Brain pericyte (primary cell): ENCODE measurements around the gene NLGN3.
A peak's percentile ranks its signal among the peaks of the same experiment; 100 is the strongest.
"Not testable (repeated sequence)": the region's sequence is repeated elsewhere in the genome, so short reads cannot be mapped to it uniquely, and the experiment has no call there.

Source experiments
- DNase-seq: peaks from one replicate; pipeline ENCODE4 v3.0.0-alpha.2; 2012; ENCODE audit warnings: low read depth, low spot score

Gene NLGN3

GRCh38 chrX:71169586-71169985 is 24.9 kb downstream of the NLGN3 start:
- DNase-seq = no peak

DNA sequence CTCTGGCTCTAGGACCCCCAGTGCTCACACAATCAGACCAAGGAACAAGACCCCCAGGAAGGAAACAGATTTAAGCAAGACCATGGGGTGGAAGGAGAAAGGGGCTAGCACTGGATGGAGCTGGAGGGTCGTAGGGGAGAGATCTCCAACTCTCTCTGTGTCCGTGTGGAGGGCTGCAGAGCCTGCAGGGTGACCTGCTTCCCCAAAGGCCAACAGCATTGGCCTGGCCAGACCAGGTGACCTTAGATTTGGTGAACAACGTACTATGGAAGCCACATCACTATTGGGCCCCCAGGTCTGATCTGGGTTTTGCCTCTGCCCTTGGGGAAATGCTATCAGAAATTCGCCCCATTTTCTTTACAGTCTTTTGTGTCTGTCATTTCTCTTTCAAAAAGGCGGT is 26.0 kb downstream of the NLGN3 start:
- DNase-seq = no peak

- DNase-seq = no peak
Measured at GRCh38 chrX:71171110-71171801, 26.6 kb downstream of the NLGN3 start.

DNA sequence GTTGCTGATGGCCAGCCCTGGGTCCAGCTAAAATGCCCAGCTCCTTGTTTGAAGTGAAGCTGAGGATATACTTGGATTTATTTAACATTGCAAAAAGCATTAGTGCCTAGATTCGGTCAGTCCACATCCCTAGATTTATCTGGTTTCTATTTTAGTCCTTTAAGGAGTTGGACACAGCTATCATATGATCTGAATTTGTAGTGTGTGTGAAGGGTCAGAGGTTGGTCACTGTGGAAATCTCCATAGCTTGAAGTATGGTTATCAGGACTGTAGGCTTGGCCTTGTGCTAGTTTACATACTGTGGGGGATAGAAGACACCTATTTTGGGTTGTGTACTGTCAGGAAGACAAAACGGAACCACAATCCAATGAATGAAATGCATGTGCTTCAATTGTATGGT is 28.8 kb downstream of the NLGN3 start:
- no peak for DNase-seq

GRCh38 chrX:71174795-71175194 is 30.2 kb downstream of the NLGN3 start:
- DNase-seq = no peak

- DNase-seq = no peak
Measured at GRCh38 chrX:71175531-71175930, 30.9 kb downstream of the NLGN3 start.

DNA sequence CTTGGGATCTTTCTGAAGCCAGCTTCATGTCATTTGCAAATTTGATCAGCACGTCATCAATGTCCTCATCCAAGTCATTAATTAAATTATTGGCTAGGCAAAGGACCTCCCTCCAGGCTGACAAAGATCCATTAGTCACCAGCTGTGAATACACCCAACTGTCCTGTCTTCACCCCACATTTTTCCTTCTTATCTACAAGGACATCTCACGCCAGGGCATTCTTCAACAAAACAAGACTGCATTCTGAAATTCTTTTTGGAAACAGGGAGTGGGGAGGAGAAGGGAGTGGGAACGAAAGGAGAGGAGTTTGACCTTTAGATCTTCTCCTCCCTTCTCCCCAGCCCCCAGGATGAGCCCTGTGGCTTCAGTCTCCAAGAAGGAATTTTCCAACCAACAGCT is 32.7 kb downstream of the NLGN3 start:
- no peak for DNase-seq

- DNase-seq = peak; percentile 20
Measured at GRCh38 chrX:71178908-71179307, 34.3 kb downstream of the NLGN3 start.

DNA sequence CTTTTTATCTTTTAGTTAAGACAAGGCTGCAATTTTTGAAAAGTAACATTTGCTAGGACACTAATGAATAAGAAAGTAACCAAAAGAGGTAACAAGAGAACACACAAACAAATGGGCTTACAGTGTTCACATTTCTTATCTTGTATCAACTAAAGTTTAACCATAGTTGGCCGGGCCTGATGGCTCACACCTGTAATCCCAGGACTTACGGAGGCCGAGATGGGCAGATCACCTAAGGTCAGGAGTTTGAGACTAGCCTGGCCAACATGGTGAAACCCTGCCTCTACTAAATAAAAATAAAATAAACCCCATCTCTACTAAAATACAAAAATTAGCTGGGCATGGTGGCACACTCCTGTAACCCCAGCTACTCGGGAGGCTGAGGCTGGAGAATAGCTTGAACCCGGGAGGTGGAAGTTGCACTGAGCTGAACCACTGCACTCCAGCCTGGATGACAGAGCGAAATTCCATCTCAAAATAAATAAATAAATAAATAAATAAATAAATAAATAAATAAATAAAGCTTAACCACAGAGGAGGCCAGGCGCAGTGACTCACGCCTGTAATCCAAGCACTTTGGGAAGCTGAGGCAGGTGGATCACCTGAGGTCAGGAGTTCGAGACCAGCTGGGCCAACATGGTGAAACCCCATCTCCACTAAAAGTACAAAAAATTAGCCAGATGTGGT is 36.1 kb downstream of the NLGN3 start:
- DNase-seq = not testable (repeated sequence)

GRCh38 chrX:71181558-71181909 is 36.9 kb downstream of the NLGN3 start:
- peak; percentile 0 for DNase-seq

GRCh38 chrX:71181910-71182799 is 37.5 kb downstream of the NLGN3 start:
- DNase-seq = peak; percentile 81

DNA sequence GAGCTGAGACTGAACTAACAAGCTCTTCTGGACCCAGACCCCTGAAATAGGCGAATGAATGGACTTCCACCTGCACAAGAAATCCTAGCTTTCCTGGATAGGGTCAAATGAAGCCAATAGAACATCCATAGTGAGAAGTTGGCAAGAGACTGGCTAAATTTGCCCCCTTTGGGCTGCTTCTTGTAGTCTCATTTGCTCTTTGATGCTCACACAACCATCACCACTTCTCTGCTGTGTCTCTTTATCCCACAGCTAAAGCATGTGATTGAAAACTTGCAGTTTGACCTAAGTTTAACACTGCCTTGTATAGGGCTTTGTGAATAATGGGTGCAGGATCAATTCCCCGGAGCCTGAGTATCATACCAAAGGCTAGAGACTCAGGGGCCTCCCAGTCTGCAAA is 38.2 kb downstream of the NLGN3 start:
- DNase-seq = no peak

DNA sequence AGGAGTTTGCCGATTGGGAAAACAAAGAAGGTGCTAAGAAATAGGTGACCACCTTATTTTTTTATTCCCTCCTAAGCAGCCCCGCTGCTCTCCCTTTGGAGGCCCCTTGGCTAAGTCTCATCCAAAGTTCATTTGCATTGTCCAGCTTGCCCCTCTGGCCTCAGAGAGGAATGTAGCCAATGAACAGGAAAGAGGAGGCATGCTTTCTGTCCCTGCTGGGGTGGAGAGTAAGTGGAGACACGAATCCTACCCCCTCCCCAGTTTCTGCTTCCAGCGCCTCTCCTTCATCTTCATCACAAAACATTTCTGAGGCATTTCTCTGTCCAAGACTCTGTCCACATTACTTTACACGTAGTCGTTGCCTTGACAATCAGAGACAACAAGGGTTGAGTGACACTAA is 38.7 kb downstream of the NLGN3 start:
- no peak for DNase-seq

- no peak for DNase-seq
Measured at GRCh38 chrX:71184092-71184491, 39.5 kb downstream of the NLGN3 start.

- no peak for DNase-seq
Measured at GRCh38 chrX:71184803-71185495, 40.3 kb downstream of the NLGN3 start.

DNA sequence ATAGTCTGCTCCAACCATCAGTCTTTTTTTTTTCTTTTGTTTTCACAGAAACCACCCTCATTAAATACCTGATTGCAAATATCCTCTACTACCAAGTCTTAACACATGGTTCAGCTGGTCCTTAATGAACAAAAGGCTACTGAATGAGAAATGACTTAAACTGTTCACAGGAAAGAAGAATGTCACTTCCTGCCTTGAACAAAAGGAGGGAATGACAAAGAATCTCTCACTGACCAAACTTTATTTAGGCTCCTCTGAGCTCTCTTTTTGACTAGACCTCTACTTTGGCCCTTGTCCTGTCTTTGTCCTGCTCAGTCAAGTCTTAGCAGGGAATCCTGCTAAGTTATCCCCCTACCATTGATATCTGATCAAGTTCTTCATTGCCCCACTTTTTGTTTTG is 46.6 kb downstream of the NLGN3 start:
- DNase-seq = no peak

DNA sequence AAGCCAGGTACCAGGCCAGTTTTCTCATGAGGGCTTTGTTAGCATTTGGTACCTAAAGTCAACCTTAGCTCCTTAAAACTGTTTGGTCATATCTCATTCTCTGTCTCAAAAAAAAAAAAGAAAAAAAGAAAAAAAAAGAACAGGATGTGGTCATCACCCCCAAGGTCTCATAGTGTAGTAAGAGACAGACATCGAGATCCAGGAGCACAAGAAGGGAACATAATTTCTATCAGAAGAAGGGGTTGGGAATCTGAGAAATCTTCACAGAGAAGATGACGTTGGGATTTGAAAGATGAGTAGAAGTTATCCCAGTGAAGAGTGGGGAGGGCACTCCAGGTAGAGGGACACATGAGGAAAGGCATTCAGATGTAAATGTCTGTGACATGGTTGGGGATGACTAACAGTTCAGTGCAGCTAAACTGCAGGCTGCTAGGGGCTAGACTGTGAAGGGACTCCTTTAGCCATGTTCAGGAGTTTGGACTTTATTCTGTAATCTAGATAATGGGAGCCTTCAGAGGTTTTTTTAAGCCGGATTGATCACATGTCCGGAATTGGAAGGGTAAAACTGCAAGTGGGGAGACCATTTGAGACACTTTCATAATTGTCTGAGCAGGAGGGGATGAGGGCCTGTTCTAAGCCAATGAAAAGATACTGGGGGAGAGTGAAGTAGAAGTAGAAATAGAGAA is 51.5 kb downstream of the NLGN3 start:
- DNase-seq = no peak

- DNase-seq = no peak
Measured at GRCh38 chrX:71198066-71198465, 53.4 kb downstream of the NLGN3 start.

DNA sequence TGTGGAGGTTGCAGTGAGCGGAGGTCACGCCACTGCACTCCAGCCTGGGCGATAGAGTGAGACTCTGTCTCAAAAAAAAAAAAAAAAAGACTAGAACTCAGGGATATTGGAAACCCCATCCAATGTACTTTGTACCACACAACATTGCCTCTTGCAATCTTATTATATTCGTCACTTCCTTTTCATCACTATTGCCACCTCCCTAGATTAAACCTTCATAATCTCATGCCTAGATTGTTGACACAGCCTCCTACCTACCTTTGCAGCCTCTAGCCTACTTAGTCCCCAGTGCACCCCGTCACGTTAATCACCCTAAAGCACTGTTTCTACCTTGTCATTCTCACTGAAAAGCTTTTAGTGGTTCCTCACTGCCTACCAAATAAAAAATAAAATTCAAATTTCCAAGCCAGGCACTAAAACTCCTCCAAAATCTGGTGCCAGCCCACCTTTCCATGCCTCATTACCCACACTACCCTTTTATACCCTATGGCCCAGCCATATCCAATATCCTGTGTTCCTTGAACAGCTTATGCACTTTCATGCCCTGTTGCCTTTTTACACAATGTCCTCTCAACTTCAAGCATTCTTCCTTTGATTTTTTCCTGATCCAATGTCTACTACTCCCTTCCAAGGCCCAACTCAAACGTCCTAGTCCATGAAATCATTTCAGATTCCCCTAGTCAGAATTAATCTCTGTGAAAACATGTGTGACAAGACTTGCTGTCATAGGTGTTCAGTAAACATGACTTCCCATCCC is 54.8 kb downstream of the NLGN3 start:
- DNase-seq = no peak

GRCh38 chrX:71210816-71211215 is 66.2 kb downstream of the NLGN3 start:
- DNase-seq = no peak

DNA sequence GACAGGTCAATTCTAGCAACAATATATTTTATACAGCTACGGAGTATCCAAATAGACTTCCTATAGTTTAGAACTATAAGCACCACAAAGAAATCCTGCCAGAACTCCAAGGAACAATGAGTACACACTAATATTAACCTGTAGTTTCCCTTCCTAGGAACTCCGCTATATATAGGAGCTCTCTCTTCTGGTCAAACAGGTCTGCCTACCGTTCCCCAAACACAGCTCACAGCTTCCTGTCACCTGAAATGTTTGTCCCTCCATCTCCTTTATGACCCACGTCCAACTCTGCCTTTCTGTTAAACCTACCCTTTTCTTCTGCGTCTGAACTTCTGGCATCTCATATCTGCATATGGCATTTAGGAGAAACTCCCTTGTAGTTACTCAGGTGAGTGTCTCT is 67.9 kb downstream of the NLGN3 start:
- DNase-seq = no peak
